WTC11 (cell line): ENCODE data around the gene MMS22L. TPM values are rescaled to one million over a fixed set of nuclear protein-coding genes. Genes with fewer than 3 reads are reported as not detected.

ENCODE experiments used
- ATAC-seq: fragments of 200-7000 bp; cut with Tn5 transposase; 2 replicates; pipeline ENCODE4 v1.10.0; 2021; ENCODE audit warnings: mild to moderate bottlenecking, moderate library complexity
- CTCF ChIA-PET: fragments of 300-600 bp; sonication (Branson Sonifier 250); formaldehyde crosslinking; loops from one replicate; lab custom pipeline; 2021; ENCODE audit warnings: antibody characterized with exemption; lab: Charles Lee
- POLR2A ChIA-PET: fragments of 350-600 bp; sonication (Branson Sonifier 250); formaldehyde crosslinking; loops from one replicate; lab custom pipeline; 2021; ENCODE audit warnings: antibody characterized with exemption; lab: Charles Lee
- DNase-seq: peaks from one replicate; pipeline ENCODE4 v3.0.0; 2021; ENCODE audit warnings: low spot score
- H3K27ac Mint-ChIP-seq: 2 replicates; pipeline ENCODE4 v1.8.0; 2021; ENCODE audit warnings: mixed read lengths
- H3K27me3 Mint-ChIP-seq: 2 replicates; pipeline ENCODE4 v1.8.0; 2021; ENCODE audit warnings: low read depth, mild to moderate bottlenecking, moderate library complexity, mixed read lengths
- H3K36me3 Mint-ChIP-seq: 2 replicates; pipeline ENCODE4 v1.8.0; 2021; ENCODE audit warnings: mixed read lengths
- H3K4me1 Mint-ChIP-seq: 2 replicates; pipeline ENCODE4 v1.8.0; 2022; ENCODE audit warnings: mixed read lengths
- H3K4me3 Mint-ChIP-seq: 2 replicates; pipeline ENCODE4 v1.8.0; 2021; ENCODE audit warnings: mild to moderate bottlenecking, moderate library complexity, mixed read lengths
- H3K9me3 Mint-ChIP-seq: 2 replicates; pipeline ENCODE4 v1.8.0; 2021; ENCODE audit warnings: mixed read lengths
- AR ChIP-seq: fragments of 250-450 bp; sonication (Bioruptor Pico); IDR thresholded peaks from 2 replicates; pipeline ENCODE4 v1.9.0; 2021; ENCODE audit warnings: mild to moderate bottlenecking
- ARID4B ChIP-seq: sonication (generic); formaldehyde crosslinking; IDR thresholded peaks from 2 replicates; pipeline ENCODE4 v1.8.0; 2023; ENCODE audit warnings: missing genetic modification reagents, mild to moderate bottlenecking, borderline replicate concordance
- CREM ChIP-seq: sonication (generic); formaldehyde crosslinking; IDR thresholded peaks from 2 replicates; pipeline ENCODE4 v1.8.1; 2022; ENCODE audit warnings: mild to moderate bottlenecking, missing genetic modification reagents, moderate library complexity
- E2F1 ChIP-seq: sonication (generic); formaldehyde crosslinking; IDR thresholded peaks from 2 replicates; pipeline ENCODE4 v1.8.0; 2022; ENCODE audit warnings: mild to moderate bottlenecking, missing genetic modification reagents
- ELF4 ChIP-seq: sonication (generic); formaldehyde crosslinking; IDR thresholded peaks from 2 replicates; pipeline ENCODE4 v1.8.1; 2022; ENCODE audit warnings: low read depth, mild to moderate bottlenecking, moderate library complexity, missing genetic modification reagents
- ESRRA ChIP-seq: sonication (generic); formaldehyde crosslinking; IDR thresholded peaks from 2 replicates; pipeline ENCODE4 v1.8.1; 2022; ENCODE audit warnings: mild to moderate bottlenecking, missing genetic modification reagents, borderline replicate concordance
- FOXJ3 ChIP-seq: sonication (generic); formaldehyde crosslinking; IDR thresholded peaks from 2 replicates; pipeline ENCODE4 v1.9.0; 2021; ENCODE audit warnings: missing genetic modification reagents, mild to moderate bottlenecking, borderline replicate concordance
- IRF1 ChIP-seq: sonication (generic); formaldehyde crosslinking; IDR thresholded peaks from 2 replicates; pipeline ENCODE4 v1.8.0; 2023; ENCODE audit warnings: missing genetic modification reagents
- JAZF1 ChIP-seq: fragments of 250-450 bp; sonication (Bioruptor Pico); IDR thresholded peaks from 2 replicates; pipeline ENCODE4 v1.9.0; 2021; ENCODE audit warnings: moderate library complexity, mild to moderate bottlenecking, inconsistent platforms
- MYBL2 ChIP-seq: sonication (generic); formaldehyde crosslinking; IDR thresholded peaks from 2 replicates; pipeline ENCODE4 v1.8.1; 2023; ENCODE audit warnings: mild to moderate bottlenecking, moderate library complexity, missing genetic modification reagents
- NFATC4 ChIP-seq: fragments of 250-450 bp; sonication (Bioruptor Pico); IDR thresholded peaks from 2 replicates; pipeline ENCODE4 v1.9.0; 2021; ENCODE audit warnings: mild to moderate bottlenecking
- NFE2L1 ChIP-seq: sonication (generic); formaldehyde crosslinking; IDR thresholded peaks from 2 replicates; pipeline ENCODE4 v1.8.1; 2023; ENCODE audit warnings: missing genetic modification reagents
- SP1 ChIP-seq: sonication (generic); formaldehyde crosslinking; conservative IDR thresholded peaks from 2 replicates; pipeline ENCODE4 v1.8.1; 2022; ENCODE audit warnings: missing genetic modification reagents
- ZNF121 ChIP-seq: sonication (generic); formaldehyde crosslinking; IDR thresholded peaks from 2 replicates; pipeline ENCODE4 v1.8.0; 2023; ENCODE audit warnings: missing genetic modification reagents
- ZNF317 ChIP-seq: sonication (generic); formaldehyde crosslinking; IDR thresholded peaks from 2 replicates; pipeline ENCODE4 v1.8.1; 2023; ENCODE audit warnings: low read depth, mild to moderate bottlenecking, moderate library complexity, missing genetic modification reagents, borderline replicate concordance
- ZNF416 ChIP-seq: fragments of 250-450 bp; sonication (Bioruptor Pico); IDR thresholded peaks from 2 replicates; pipeline ENCODE4 v1.9.0; 2021; ENCODE audit warnings: mild to moderate bottlenecking, inconsistent platforms
- ZNF512 ChIP-seq: sonication (generic); formaldehyde crosslinking; IDR thresholded peaks from 2 replicates; pipeline ENCODE4 v1.8.1; 2022; ENCODE audit warnings: missing genetic modification reagents, borderline replicate concordance
- ZNF532 ChIP-seq: fragments of 250-450 bp; sonication (Bioruptor Pico); IDR thresholded peaks from 2 replicates; pipeline ENCODE4 v1.9.0; 2021; ENCODE audit warnings: mild to moderate bottlenecking, borderline replicate concordance
- total RNA-seq: library from RNA; stranded (reverse); gene quantifications from 3 replicates; pipeline ENCODE4 v1.2.3, GENCODE V29; 2021

MMS22L gene
- total RNA-seq, 1 experiment from 2014 or later, result 39.7 TPM

GRCh38 chr6:97322226-97322625, 39.2 kb upstream of the MMS22L start (continued):
- TF ChIP-seq AR (no peak), ELF4 (no peak), ZNF532 (no peak), NFE2L1 (no peak), NFATC4 (no peak), ZNF121 (CRISPR knock-in tag) (no peak), JAZF1 (CRISPR knock-in tag) (no peak), ZNF512 (no peak), ESRRA (CRISPR knock-in tag) (no peak)

GRCh38 chr6:97316978-97317377, 34.0 kb upstream of the MMS22L start:
- ChIA-PET CTCF (no interaction called here), POLR2A (no interaction called here)
- Mint-ChIP-seq H3K27ac (no peak overlapping the region), H3K36me3 (no peaks in the 10 kb centered on the region), H3K4me1 (no peaks in the 10 kb centered on the region), H3K9me3 (no peaks in the 10 kb centered on the region), H3K27me3 (no peaks in the 10 kb centered on the region), H3K4me3 (no peak overlapping the region)
- TF ChIP-seq MYBL2 (CRISPR knock-in tag), result no peak
- no peak for TF ChIP-seq FOXJ3 (CRISPR knock-in tag)
- TF ChIP-seq CREM (CRISPR knock-in tag), result no peak
- no peak for TF ChIP-seq NFE2L1
- no peak for TF ChIP-seq ZNF317 (CRISPR knock-in tag)
- no peak for TF ChIP-seq SP1
- TF ChIP-seq E2F1 (CRISPR knock-in tag), result no peak
- no peak for ATAC-seq
- no peak for DNase-seq

GRCh38 chr6:97312241-97312640, 29.2 kb upstream of the MMS22L start:
- ATAC-seq (no peak), DNase-seq (no peak)
- POLR2A ChIA-PET, result no interaction called here

More at GRCh38 chr6:97312241-97312640, 29.2 kb upstream of the MMS22L start:
- Mint-ChIP-seq H3K9me3 (no peaks in the 10 kb centered on the region), H3K4me3 (no peak overlapping the region), H3K27ac (no peak overlapping the region), H3K36me3 (no peaks in the 10 kb centered on the region), H3K27me3 (no peaks in the 10 kb centered on the region), H3K4me1 (peaks cover 2% of the 10 kb centered on the region)
- CTCF ChIA-PET, result interaction anchor here (0.6 kb wide), 1 partner anchor 125 kb away, joined by 3 read pairs; no protein-coding TSS in a partner anchor
- TF ChIP-seq IRF1 (CRISPR knock-in tag), result no peak
- no peak for TF ChIP-seq ARID4B (CRISPR knock-in tag)
- no peak for TF ChIP-seq MYBL2 (CRISPR knock-in tag)
- TF ChIP-seq ZNF416 (CRISPR knock-in tag), result no peak
